HG03378 (cell line): ENCODE results near the gene LINC01488.

Experiments
- ATAC-seq: cut with Tn5 transposase; IDR thresholded peaks from one replicate; pipeline ENCODE4 v1.9.1; 2021; ENCODE audit warnings: mild to moderate bottlenecking, moderate library complexity; ENCODE audit not compliant: unreplicated experiment

LINC01488 gene

GRCh38 chr11:69444381-69445130 is 36.9 kb upstream of the LINC01488 start:
- ATAC-seq = no peak

- no peak for ATAC-seq
These were observed 36.4 kb upstream of the LINC01488 start for GRCh38 chr11:69445131-69445470.

GRCh38 chr11:69446108-69446507 is 35.4 kb upstream of the LINC01488 start:
- ATAC-seq = no peak

GRCh38 chr11:69447786-69448185 is 33.7 kb upstream of the LINC01488 start:
- ATAC-seq = no peak

GRCh38 chr11:69448471-69449284 is 32.8 kb upstream of the LINC01488 start:
- ATAC-seq = no peak

GRCh38 chr11:69449320-69450063 is 32.0 kb upstream of the LINC01488 start:
- no peak for ATAC-seq

GRCh38 chr11:69450064-69450856 is 31.2 kb upstream of the LINC01488 start:
- ATAC-seq = no peak

- no peak for ATAC-seq
These were observed 30.6 kb upstream of the LINC01488 start for GRCh38 chr11:69450857-69451220.

GRCh38 chr11:69451289-69451688 is 30.2 kb upstream of the LINC01488 start:
- ATAC-seq = no peak

GRCh38 chr11:69452206-69452987 is 29.1 kb upstream of the LINC01488 start:
- no peak for ATAC-seq

- ATAC-seq = no peak
These were observed 28.3 kb upstream of the LINC01488 start for GRCh38 chr11:69453151-69453550.

- ATAC-seq = no peak
These were observed 27.4 kb upstream of the LINC01488 start for GRCh38 chr11:69454018-69454417.

- no peak for ATAC-seq
These were observed 25.5 kb upstream of the LINC01488 start for GRCh38 chr11:69455969-69456368.

GRCh38 chr11:69456712-69457111 is 24.8 kb upstream of the LINC01488 start:
- ATAC-seq = no peak

GRCh38 chr11:69459848-69460539 is 21.5 kb upstream of the LINC01488 start:
- ATAC-seq = no peak

- no peak for ATAC-seq
These were observed 20.8 kb upstream of the LINC01488 start for GRCh38 chr11:69460540-69461257.

GRCh38 chr11:69461272-69461962 is 20.0 kb upstream of the LINC01488 start:
- no peak for ATAC-seq
